PC-9 (cell line): ENCODE data around the gene TPSG1.

Experiments
- CTCF ChIP-seq: fragments of 200-600 bp; sonication (generic); conservative IDR thresholded peaks from 2 replicates; pipeline ENCODE4 v1.6.1; 2017; ENCODE audit warnings: mixed run types, antibody characterized with exemption, mild to moderate bottlenecking, moderate library complexity
- EZH2 ChIP-seq: fragments of 200-600 bp; sonication (generic); IDR thresholded peaks from 2 replicates; pipeline ENCODE4 v1.8.0; 2017; ENCODE audit warnings: antibody characterized with exemption, low read depth

- TF ChIP-seq CTCF (no peak), EZH2 (no peak)
These were observed 49.7 kb upstream of the TPSG1 start for GRCh38 chr16:1274767-1275166.
